Fibroblast of lung (primary cell): ENCODE data around the gene TES. TPM values are rescaled to one million over a fixed set of nuclear protein-coding genes. Genes with fewer than 3 reads are reported as not detected.

ENCODE experiments used
- DNase-seq, 2 donors: peaks; one replicate each; pipeline versions ENCODE4 v3.0.0 to v3.0.0-alpha.2; 2010; ENCODE audit warnings: low read depth in 2 of 2
- H2AFZ ChIP-seq: 2 replicates; pipeline ENCODE4 v1.5.1; 2012; ENCODE audit warnings: low read length, control low read depth, inconsistent platforms
- H3K27ac ChIP-seq: 2 replicates; pipeline ENCODE4 v1.5.1; 2011; ENCODE audit warnings: low read length, control low read depth; ENCODE audit not compliant: insufficient read depth
- H3K27me3 ChIP-seq: 2 replicates; pipeline ENCODE4 v1.5.1; 2011; ENCODE audit warnings: mild to moderate bottlenecking, low read length; ENCODE audit not compliant: control insufficient read depth, insufficient read depth
- H3K36me3 ChIP-seq: 2 replicates; pipeline ENCODE4 v1.5.1; 2011; ENCODE audit warnings: low read length; ENCODE audit not compliant: control insufficient read depth, insufficient read depth
- H3K4me1 ChIP-seq: 2 replicates; pipeline ENCODE4 v1.5.1; 2011; ENCODE audit warnings: low read length; ENCODE audit not compliant: control insufficient read depth, insufficient read depth; ENCODE audit errors: extremely low read depth
- H3K4me2 ChIP-seq: 2 replicates; pipeline ENCODE4 v1.5.1; 2011; ENCODE audit warnings: low read length, control low read depth; ENCODE audit not compliant: insufficient read depth; ENCODE audit errors: extremely low read depth
- H3K4me3 ChIP-seq, 4 experiments: fragments of 200-600 bp in 1 of 4; sonication (generic) in 1 of 4; replicated peaks in 1 of 4; 2 replicates each; pipeline ENCODE4 v1.5.1; 2011 to 2016; ENCODE audit warnings: low read length in 4 of 4, low read depth in 3 of 4, mild to moderate bottlenecking in 3 of 4, control low read depth in 2 of 4, inconsistent platforms in 1 of 4, mixed read lengths in 1 of 4; ENCODE audit not compliant: insufficient read depth in 1 of 4; ENCODE audit errors: control extremely low read depth in 1 of 4
- H3K79me2 ChIP-seq: 2 replicates; pipeline ENCODE4 v1.5.1; 2012; ENCODE audit warnings: mild to moderate bottlenecking, low read length, inconsistent platforms; ENCODE audit not compliant: control insufficient read depth, insufficient read depth
- H3K9ac ChIP-seq: 2 replicates; pipeline ENCODE4 v1.5.1; 2011; ENCODE audit warnings: mild to moderate bottlenecking, low read length, control low read depth; ENCODE audit not compliant: insufficient read depth
- H3K9me3 ChIP-seq: 2 replicates; pipeline ENCODE4 v1.5.1; 2012; ENCODE audit warnings: low read depth, low read length; ENCODE audit not compliant: control insufficient read depth, insufficient read depth
- H4K20me1 ChIP-seq: 2 replicates; pipeline ENCODE4 v1.5.1; 2011; ENCODE audit warnings: low read length; ENCODE audit not compliant: control insufficient read depth, insufficient read depth; ENCODE audit errors: extremely low read depth
- EZH2 ChIP-seq: IDR thresholded peaks from 2 replicates; pipeline ENCODE4 v1.5.1; 2012; ENCODE audit warnings: low read length, control low read depth, mild to moderate bottlenecking; ENCODE audit errors: missing control alignments
- polyA plus RNA-seq, 2 donors: library from polyadenylated mRNA; depleted of rRNA in 1 of 2; stranded (reverse) in 1 of 2; unstranded in 1 of 2; fragments of >200 nt; gene quantifications; 2 replicates each; pipeline ENCODE4 v1.2.1, GENCODE V29; 2011 to 2012; ENCODE audit warnings: missing spikeins in 1 of 2
- total RNA-seq: library from RNA; depleted of rRNA; stranded (reverse); fragments of >200 nt; gene quantifications from 2 replicates; pipeline ENCODE4 v1.2.1, GENCODE V29; 2014
- TF ChIP-seq, protein P1 (sequence below), 2 donors: IDR thresholded peaks in 1 of 2; conservative IDR thresholded peaks in 1 of 2; 1 replicate in 1 of 2; 2 replicates in 1 of 2; pipeline ENCODE4 v1.5.1; 2011 to 2012; ENCODE audit warnings: low read length in 2 of 2, control low read depth in 1 of 2, inconsistent platforms in 1 of 2, low read depth in 1 of 2, mild to moderate bottlenecking in 1 of 2

The TES gene
- total and polyA plus RNA-seq, 2 donors (not counting 1 experiment from before 2014, with no cell fraction given), result 17.7 to 64.1 TPM

DNA sequence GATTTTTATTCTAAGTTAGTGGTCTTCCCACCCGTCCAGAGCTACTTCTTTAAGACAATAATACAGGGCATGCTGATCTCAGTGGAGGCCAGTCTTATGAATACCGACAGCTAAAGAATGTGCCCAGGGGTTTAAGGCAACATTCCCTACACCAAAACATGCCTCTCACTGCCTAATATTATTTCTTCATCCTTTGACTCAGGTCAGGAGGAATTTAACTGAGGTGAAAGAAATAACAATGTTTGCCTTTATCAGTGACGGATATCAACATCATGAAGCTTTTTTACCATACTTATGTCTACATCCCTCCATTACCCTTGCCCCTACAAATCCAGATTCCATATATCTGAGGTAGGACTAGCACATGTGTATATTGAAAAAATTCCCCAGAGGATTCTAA is 33.3 kb upstream of the TES start:
- Histone ChIP-seq H3K4me3 (no peak overlapping the region), H2AFZ (no peak overlapping the region), H3K27me3 (no peaks in the 10 kb centered on the region), H3K9ac (no peak overlapping the region), H3K4me1 (no peaks in the 10 kb centered on the region), H3K27ac (no peak overlapping the region), H3K4me2 (no peak overlapping the region), H3K9me3 (no peaks in the 10 kb centered on the region), H3K36me3 (no peaks in the 10 kb centered on the region), H3K79me2 (no peaks in the 10 kb centered on the region), H4K20me1 (no peaks in the 10 kb centered on the region)
- TF ChIP-seq EZH2, result no peak
- TF ChIP-seq, protein P1, sequence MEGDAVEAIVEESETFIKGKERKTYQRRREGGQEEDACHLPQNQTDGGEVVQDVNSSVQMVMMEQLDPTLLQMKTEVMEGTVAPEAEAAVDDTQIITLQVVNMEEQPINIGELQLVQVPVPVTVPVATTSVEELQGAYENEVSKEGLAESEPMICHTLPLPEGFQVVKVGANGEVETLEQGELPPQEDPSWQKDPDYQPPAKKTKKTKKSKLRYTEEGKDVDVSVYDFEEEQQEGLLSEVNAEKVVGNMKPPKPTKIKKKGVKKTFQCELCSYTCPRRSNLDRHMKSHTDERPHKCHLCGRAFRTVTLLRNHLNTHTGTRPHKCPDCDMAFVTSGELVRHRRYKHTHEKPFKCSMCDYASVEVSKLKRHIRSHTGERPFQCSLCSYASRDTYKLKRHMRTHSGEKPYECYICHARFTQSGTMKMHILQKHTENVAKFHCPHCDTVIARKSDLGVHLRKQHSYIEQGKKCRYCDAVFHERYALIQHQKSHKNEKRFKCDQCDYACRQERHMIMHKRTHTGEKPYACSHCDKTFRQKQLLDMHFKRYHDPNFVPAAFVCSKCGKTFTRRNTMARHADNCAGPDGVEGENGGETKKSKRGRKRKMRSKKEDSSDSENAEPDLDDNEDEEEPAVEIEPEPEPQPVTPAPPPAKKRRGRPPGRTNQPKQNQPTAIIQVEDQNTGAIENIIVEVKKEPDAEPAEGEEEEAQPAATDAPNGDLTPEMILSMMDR (conservative IDR thresholded peaks at IDR 0.05 in 1 of 2, IDR thresholded peaks at IDR 0.05 in 1 of 2; ENCODE audit: low read depth in 1 of 2, low read length in 2 of 2), result no peak
- peak; percentile 8 to 96 for DNase-seq

DNA sequence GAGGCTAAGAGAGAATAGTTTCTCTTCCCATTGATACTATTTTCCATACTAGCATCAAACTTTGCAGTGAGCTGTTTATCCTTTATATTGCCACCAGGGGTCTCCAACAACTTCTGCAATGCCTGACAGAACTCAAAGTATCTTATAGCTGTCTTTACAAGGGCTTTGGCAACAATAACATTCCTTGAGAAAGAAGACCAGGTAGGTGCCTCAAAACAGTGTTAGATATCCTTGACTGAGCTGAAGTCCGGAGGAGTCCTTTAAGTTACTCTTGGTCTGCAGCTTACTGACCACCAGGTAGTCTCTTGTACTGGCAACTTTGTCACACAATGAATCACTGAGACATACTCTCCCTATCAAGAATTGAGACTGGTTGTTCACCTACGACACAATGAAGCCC is 30.0 kb upstream of the TES start:
- no peaks in the 10 kb centered on the region for H3K79me2 ChIP-seq
- H4K20me1 ChIP-seq, result no peaks in the 10 kb centered on the region
- peak; percentile 51 to 74 for DNase-seq
- no peaks in the 10 kb centered on the region for H3K27me3 ChIP-seq
- TF ChIP-seq, protein P1 (conservative IDR thresholded peaks at IDR 0.05 in 1 of 2, IDR thresholded peaks at IDR 0.05 in 1 of 2; ENCODE audit: low read depth in 1 of 2, low read length in 2 of 2), result peak; percentile 74 to 78
- no peak for TF ChIP-seq EZH2
- no peak overlapping the region for H3K9ac ChIP-seq
- no peak overlapping the region for H2AFZ ChIP-seq
- H3K4me3 ChIP-seq, result no peak overlapping the region
- H3K36me3 ChIP-seq, result no peaks in the 10 kb centered on the region
- no peak overlapping the region for H3K27ac ChIP-seq
- no peak overlapping the region for H3K4me2 ChIP-seq
- H3K9me3 ChIP-seq, result no peaks in the 10 kb centered on the region
- no peaks in the 10 kb centered on the region for H3K4me1 ChIP-seq

DNA sequence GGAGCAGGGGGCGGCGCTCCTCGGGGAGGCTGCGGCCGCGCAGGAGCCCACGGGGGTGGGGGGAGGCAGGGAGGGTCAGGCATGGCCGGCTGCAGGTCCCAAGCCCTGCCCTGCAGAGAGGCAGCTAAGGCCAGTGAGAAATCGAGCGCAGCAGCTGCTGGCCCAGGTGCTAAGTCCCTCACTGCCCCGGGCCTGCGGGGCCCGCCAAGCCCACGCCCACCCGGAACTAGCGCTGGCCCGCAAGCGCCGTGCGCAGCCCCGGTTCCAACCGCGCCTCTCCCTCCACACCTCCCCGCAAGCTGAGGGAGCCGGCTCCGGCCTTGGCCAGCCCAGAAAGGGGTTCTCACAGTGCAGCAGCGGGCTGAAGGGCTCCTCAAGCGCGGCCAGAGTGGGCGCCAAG is 28.3 kb upstream of the TES start:
- TF ChIP-seq, protein P1 (conservative IDR thresholded peaks at IDR 0.05 in 1 of 2, IDR thresholded peaks at IDR 0.05 in 1 of 2; ENCODE audit: low read depth in 1 of 2, low read length in 2 of 2), result no peak
- no peak for TF ChIP-seq EZH2
- H3K9ac ChIP-seq, result no peak overlapping the region
- no peaks in the 10 kb centered on the region for H4K20me1 ChIP-seq
- H3K36me3 ChIP-seq, result no peaks in the 10 kb centered on the region
- H3K4me2 ChIP-seq, result no peak overlapping the region
- no peaks in the 10 kb centered on the region for H3K9me3 ChIP-seq
- no peaks in the 10 kb centered on the region for H3K4me1 ChIP-seq
- no peaks in the 10 kb centered on the region for H3K79me2 ChIP-seq
- no peak overlapping the region for H2AFZ ChIP-seq
- no peaks in the 10 kb centered on the region for H3K27me3 ChIP-seq
- H3K4me3 ChIP-seq, result no peak overlapping the region
- no peak overlapping the region for H3K27ac ChIP-seq
- no peak for DNase-seq
